Lung (tissue), 12 donors: ENCODE measurements around the gene LRRC38. TPM values are rescaled to one million over a fixed set of nuclear protein-coding genes. Genes with fewer than 3 reads are reported as not detected.

Experiments
- ATAC-seq: fragments of 200-7000 bp; cut with Tn5 transposase; one replicate; pipeline ENCODE4 v1.9.1; 2020; ENCODE audit warnings: moderate number of reproducible peaks; ENCODE audit not compliant: insufficient read depth, low FRiP score
- DNase-seq, 3 donors: peaks; one replicate each; pipeline ENCODE4 v3.0.0-alpha.2; 2013 to 2017
- H3K27ac ChIP-seq, 2 donors: one replicate each; pipeline ENCODE4 v1.5.1; 2013; ENCODE audit warnings: mild to moderate bottlenecking in 2 of 2, moderate library complexity in 2 of 2, control low read depth in 1 of 2, inconsistent platforms in 1 of 2, low read depth in 1 of 2, low read length in 1 of 2
- H3K27me3 ChIP-seq, 3 donors: one replicate each; pipeline ENCODE4 v1.5.1; 2013; ENCODE audit warnings: low read length in 2 of 3; ENCODE audit not compliant: control insufficient read depth in 3 of 3, insufficient read depth in 3 of 3
- H3K36me3 ChIP-seq, 4 donors: one replicate each; pipeline ENCODE4 v1.5.1; 2013; ENCODE audit warnings: low read length in 4 of 4, mild to moderate bottlenecking in 1 of 4, moderate library complexity in 1 of 4; ENCODE audit not compliant: control insufficient read depth in 4 of 4, insufficient read depth in 4 of 4
- H3K4me1 ChIP-seq, 5 donors: one replicate each; pipeline ENCODE4 v1.5.1; 2013; ENCODE audit warnings: low read length in 5 of 5, mild to moderate bottlenecking in 2 of 5, moderate library complexity in 1 of 5; ENCODE audit not compliant: control insufficient read depth in 5 of 5, insufficient read depth in 5 of 5
- H3K4me3 ChIP-seq: one replicate; pipeline ENCODE4 v1.5.1; 2013; ENCODE audit warnings: mild to moderate bottlenecking, control low read depth, moderate library complexity
- H3K9ac ChIP-seq, 2 donors: one replicate each; pipeline ENCODE4 v1.5.1; 2013; ENCODE audit warnings: low read length in 2 of 2, control low read depth in 1 of 2; ENCODE audit not compliant: insufficient read depth in 1 of 2
- H3K9me3 ChIP-seq, 4 donors: one replicate each; pipeline ENCODE4 v1.5.1; 2013; ENCODE audit warnings: low read length in 3 of 4, mild to moderate bottlenecking in 1 of 4, moderate library complexity in 1 of 4; ENCODE audit not compliant: control insufficient read depth in 4 of 4, insufficient read depth in 3 of 4
- CTCF ChIP-seq: IDR thresholded peaks from 2 replicates; pipeline ENCODE4 v1.5.1; 2012; ENCODE audit warnings: mild to moderate bottlenecking; ENCODE audit errors: control extremely low read depth, extremely low read depth
- WGBS, 2 donors: extraction: QIAGEN DNeasy Blood & Tissue Kit; methylation state at CpG; one replicate each; pipeline ENCODE4 v1.1.7; 2013; 5-methylcytosine and 5-hydroxymethylcytosine counted together
- polyA plus RNA-seq, 2 donors: library from polyadenylated mRNA; stranded (reverse); fragments of 200-250 nt; gene quantifications; one replicate each; pipeline ENCODE4 v1.2.1, GENCODE V29; 2013
- total RNA-seq, 2 donors: library from RNA; depleted of rRNA in 1 of 2; stranded (reverse); fragments of >200 nt in 1 of 2; gene quantifications; one replicate each; pipeline ENCODE4 v1.2.1, GENCODE V29; 2014 to 2021
- donor health status: control.
- donor health status: control.
- donor health status: Bipolar disorder and iron deficiency.
- donor health status: healthy.
- donor health status: DM: yes; HTN: yes; CAD: no.

LRRC38 gene
- total and polyA plus RNA-seq, 4 donors: 0.07 TPM; not detected in 3

GRCh38 chr1:13492711-13493110 is 21.1 kb downstream of the LRRC38 start:
- DNase-seq (no peak), ATAC-seq (no peak)
- no peak for TF ChIP-seq CTCF
- Histone ChIP-seq H3K4me3 (no peak overlapping the region), H3K27ac (no peak overlapping the region), H3K4me1 (peaks cover 0 to 1% (median 0%) of the 10 kb centered on the region in 5 donors), H3K9ac (no peak overlapping the region), H3K9me3 (peaks cover 0 to 3% (median 0%) of the 10 kb centered on the region in 4 donors), H3K27me3 (peaks cover 0 to 13% (median 0%) of the 10 kb centered on the region in 3 donors), H3K36me3 (no peaks in the 10 kb centered on the region)
- WGBS, 2 donors: 68 to 78% methylated on average over 12 of the region's 12 CpGs

- no peak overlapping the region for H3K27ac ChIP-seq
- 86 to 92% methylated on average over 3 of the region's 3 CpGs for WGBS, 2 donors
- DNase-seq: no peak
- H3K4me3 ChIP-seq: no peak overlapping the region
- no peaks in the 10 kb centered on the region for H3K36me3 ChIP-seq
- H3K9me3 ChIP-seq: peaks cover 0 to 6% (median 0%) of the 10 kb centered on the region in 4 donors
- H3K4me1 ChIP-seq: no peaks in the 10 kb centered on the region
- no peak overlapping the region for H3K9ac ChIP-seq
- no peak for ATAC-seq
- TF ChIP-seq CTCF: no peak
- H3K27me3 ChIP-seq: peaks cover 0 to 2% (median 0%) of the 10 kb centered on the region in 3 donors
These were observed 25.8 kb downstream of the LRRC38 start for GRCh38 chr1:13487957-13488356.

GRCh38 chr1:13487143-13487868 is 26.5 kb downstream of the LRRC38 start:
- 47 to 70% methylated on average over 17 of the region's 17 CpGs for WGBS, 2 donors
- Histone ChIP-seq H3K36me3 (no peaks in the 10 kb centered on the region), H3K9ac (no peak overlapping the region), H3K9me3 (peaks cover 0 to 6% (median 0%) of the 10 kb centered on the region in 4 donors), H3K4me1 (no peaks in the 10 kb centered on the region), H3K4me3 (no peak overlapping the region), H3K27me3 (no peaks in the 10 kb centered on the region), H3K27ac (no peak overlapping the region)
- DNase-seq (no peak), ATAC-seq (no peak)
- no peak for TF ChIP-seq CTCF

- Histone ChIP-seq H3K4me3 (no peak overlapping the region), H3K36me3 (no peaks in the 10 kb centered on the region), H3K27me3 (no peaks in the 10 kb centered on the region), H3K27ac (no peak overlapping the region), H3K9me3 (peaks cover 0 to 3% (median 0%) of the 10 kb centered on the region in 4 donors), H3K4me1 (no peaks in the 10 kb centered on the region), H3K9ac (no peak overlapping the region)
- no peak for ATAC-seq
- no peak for DNase-seq
- WGBS, 2 donors: 79 to 93% methylated on average over 12 of the region's 12 CpGs
- no peak for TF ChIP-seq CTCF
These were observed 29.9 kb downstream of the LRRC38 start for GRCh38 chr1:13483946-13484345.
